Gastrocnemius medialis (tissue), 4 donors: ENCODE measurements around the gene MEIG1. TPM values are rescaled to one million over a fixed set of nuclear protein-coding genes. Genes with fewer than 3 reads are reported as not detected.

ENCODE experiments used
- ATAC-seq, 2 donors: fragments of 150-250 bp; one replicate each; pipeline ENCODE4 v1.9.1; 2016
- DNase-seq, 2 donors: peaks; one replicate each; pipeline ENCODE4 v3.0.0-alpha.2; 2019
- H3K27ac ChIP-seq, 4 donors: fragments of 200-600 bp; sonication (generic); 1 replicate in 1 of 4; 2 replicates in 3 of 4; pipeline ENCODE4 v1.5.1; 2016 to 2018; ENCODE audit warnings: mild to moderate bottlenecking in 2 of 4, moderate library complexity in 1 of 4
- H3K27me3 ChIP-seq, 3 donors: fragments of 200-600 bp; sonication (generic) in 2 of 3; 1 replicate in 1 of 3; 2 replicates in 2 of 3; pipeline versions ENCODE4 v1.5.1 to v1.6.0; 2016 to 2019; ENCODE audit warnings: mild to moderate bottlenecking in 1 of 3, moderate library complexity in 1 of 3
- H3K36me3 ChIP-seq, 2 donors: fragments of 200-600 bp; sonication (generic) in 1 of 2; one replicate each; pipeline ENCODE4 v1.5.1; 2017 to 2018
- H3K4me1 ChIP-seq, 2 donors: fragments of 200-600 bp; sonication (generic) in 1 of 2; one replicate each; pipeline ENCODE4 v1.5.1; 2016 to 2017; ENCODE audit warnings: mild to moderate bottlenecking in 2 of 2
- H3K4me3 ChIP-seq, 4 donors: fragments of 200-600 bp; sonication (generic) in 3 of 4; 1 replicate in 1 of 4; 2 replicates in 3 of 4; pipeline ENCODE4 v1.5.1; 2016 to 2019; ENCODE audit warnings: mild to moderate bottlenecking in 2 of 4
- H3K9me3 ChIP-seq, 3 donors: fragments of 200-600 bp; sonication (generic) in 2 of 3; 1 replicate in 1 of 3; 2 replicates in 2 of 3; pipeline ENCODE4 v1.5.1; 2016 to 2019
- CTCF ChIP-seq, 5 experiments: fragments of 450-650 bp in 3 of 5; fragments of 200-600 bp in 2 of 5; sonication (generic) in 2 of 5; IDR thresholded peaks in 4 of 5; conservative IDR thresholded peaks in 1 of 5; 1 replicate in 4 of 5; 2 replicates in 1 of 5; pipeline ENCODE4 v1.5.1; 2016 to 2019; ENCODE audit warnings: antibody characterized with exemption in 5 of 5, mild to moderate bottlenecking in 3 of 5, moderate library complexity in 3 of 5
- POLR2A ChIP-seq, 2 donors: fragments of 450-650 bp; IDR thresholded peaks; one replicate each; pipeline ENCODE4 v1.6.1; 2017; ENCODE audit warnings: antibody characterized with exemption in 2 of 2, mild to moderate bottlenecking in 2 of 2, moderate library complexity in 2 of 2
- in situ Hi-C, 4 donors: fragments of 200-750 bp; cut with MboI; loops; one replicate each; pipeline versions ENCODE4 v1.15.0 to v1.8.0; 2017; ENCODE audit warnings: low sequenced_read_pairs in 4 of 4
- intact Hi-C: fragments of 100-400 bp; cut with DNase I; formaldehyde crosslinking; loops from one replicate; pipeline ENCODE4 v1.15.1; 2023; ENCODE audit warnings: low total_unique reads
- total RNA-seq, 4 donors: library from RNA; depleted of rRNA; stranded (reverse); fragments of >200 nt; gene quantifications; one replicate each; pipeline versions ENCODE4 v1.1.0 to v1.2.3, GENCODE V29; 2016

MEIG1 gene
- total RNA-seq, 4 donors from 2014 or later = not detected

DNA sequence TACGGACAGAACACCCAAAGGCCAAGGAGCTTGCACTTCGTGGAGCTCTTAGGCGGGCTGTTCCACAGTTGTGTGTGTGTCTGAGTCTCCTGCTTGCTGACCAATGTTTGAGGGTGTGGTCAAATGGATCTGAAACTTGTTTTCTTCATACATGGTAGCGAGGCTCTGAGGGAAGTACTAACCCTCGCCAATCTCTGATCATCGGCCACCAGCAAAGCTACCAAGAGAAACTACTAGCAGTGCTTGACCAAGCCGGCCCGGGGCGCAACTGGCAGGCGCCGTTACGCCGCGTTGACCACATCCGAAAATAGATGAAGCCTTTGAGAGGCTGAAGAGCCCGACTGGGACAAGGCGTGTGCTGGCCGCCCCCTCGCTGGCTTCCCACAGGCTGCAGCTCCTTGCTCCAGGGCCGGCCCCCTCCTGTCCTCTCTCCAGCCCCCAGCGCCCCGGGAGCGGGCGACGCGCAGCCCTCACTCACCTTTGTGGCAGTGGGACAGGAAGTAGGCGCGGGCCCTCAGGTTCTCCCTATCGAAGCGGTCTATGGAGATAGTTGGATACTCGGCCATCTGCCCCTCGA, 5.7 kb upstream of the MEIG1 start:
- DNase-seq (peak; percentile 2 to 44), ATAC-seq (peak; percentile 69 to 71)
- no peaks in the 10 kb centered on the region for H3K9me3 ChIP-seq
- H3K27me3 ChIP-seq = no peaks in the 10 kb centered on the region
- peak overlapping the region; percentile 83 to 90 (median 84) for H3K27ac ChIP-seq
- peaks cover 4 to 12% of the 10 kb centered on the region in 2 donors for H3K4me1 ChIP-seq
- intact Hi-C loops (loop anchor here (5.0 kb wide), 1 partner anchor 351 kb away; no protein-coding TSS in a partner anchor), in situ Hi-C loops (loop anchor here in 3 of 4 donors (10.0 to 25.0 kb wide), 2 partner anchors 116 to 151 kb away; partner anchors contain the start of genes CDNF (in 1 of the 3), HSPA14 (in 1 of the 3) and MSANTD7 (in 1 of the 3))
- H3K4me3 ChIP-seq = peak overlapping the region; percentile 79 to 92 (median 85)
- TF ChIP-seq CTCF (IDR thresholded peaks at IDR 0.05 in 4 of 5, conservative IDR thresholded peaks at IDR 0.05 in 1 of 5) (peak in 2 of 5 experiments; percentile 12 to 33), POLR2A (IDR thresholded peaks at IDR 0.05) (no peak)
- peaks cover 0 to 4% of the 10 kb centered on the region in 2 donors for H3K36me3 ChIP-seq

DNA sequence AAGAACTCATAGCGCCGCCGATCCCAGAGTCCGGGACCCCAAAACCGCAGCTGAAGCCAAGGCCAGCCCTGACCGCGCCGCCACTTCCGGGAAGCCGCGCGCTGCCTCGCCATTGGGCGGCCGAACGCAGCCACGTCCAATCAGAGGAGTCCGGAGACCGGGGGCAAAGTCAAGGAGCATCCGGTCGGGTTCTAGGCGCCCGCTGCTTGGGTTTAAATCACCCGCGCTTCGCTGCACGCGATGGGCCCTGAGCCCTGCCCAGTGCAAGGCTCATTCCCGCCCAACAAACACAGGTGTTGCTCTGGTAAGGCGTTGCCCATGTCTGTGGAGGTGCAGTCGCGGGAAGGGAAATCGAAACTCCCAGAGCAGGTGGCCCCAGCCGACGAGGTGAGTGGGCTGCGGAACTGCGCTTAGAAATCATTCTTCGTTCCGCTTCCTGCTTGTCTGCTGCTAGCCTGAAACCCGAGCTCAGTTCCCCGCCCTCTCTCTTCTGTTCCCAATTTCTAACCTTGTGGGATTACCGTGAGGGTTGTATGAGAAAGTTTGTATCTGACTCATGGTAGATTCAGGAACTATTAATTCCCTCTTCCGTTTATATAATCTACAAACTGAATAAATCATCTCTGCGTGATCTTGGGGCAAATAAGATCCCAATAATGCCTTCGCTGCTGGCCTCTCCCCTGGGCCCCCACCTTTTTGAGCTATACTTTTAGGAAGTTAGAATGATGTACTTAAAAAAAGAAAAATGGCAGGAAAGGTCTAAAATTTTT, 5.0 kb upstream of the MEIG1 start, which contains the start of gene DCLRE1C:
DCLRE1C (minus strand) TSS at position 96 of the 770 bp plus-strand sequence; CDS start at position 10, 86 bp downstream.
- Histone ChIP-seq H3K36me3 (no peaks in the 10 kb centered on the region), H3K4me1 (peaks cover 4 to 12% of the 10 kb centered on the region in 2 donors), H3K9me3 (no peaks in the 10 kb centered on the region), H3K27ac (peak within 1 kb of the TSS; percentile 83 to 90 (median 84)), H3K4me3 (peak within 1 kb of the TSS; percentile 79 to 92 (median 85)), H3K27me3 (no peaks in the 10 kb centered on the region)
- peak; percentile 83 to 87 for DNase-seq
- intact Hi-C loops = loop anchor here (1.0 to 5.0 kb wide), 3 partner anchors 76 to 352 kb away; partner anchors contain the start of genes NMT2 and SUV39H2
- peak; percentile 96 to 97 for ATAC-seq
- TF ChIP-seq POLR2A (IDR thresholded peaks at IDR 0.05) (peak in 1 of 2 donors; percentile 41), CTCF (IDR thresholded peaks at IDR 0.05 in 4 of 5, conservative IDR thresholded peaks at IDR 0.05 in 1 of 5) (no peak)
- in situ Hi-C loops = loop anchor here in 3 of 4 donors (10.0 to 25.0 kb wide), 2 partner anchors 117 to 151 kb away; partner anchors contain the start of genes CDNF (in 1 of the 3), HSPA14 (in 1 of the 3) and MSANTD7 (in 1 of the 3)

DNA sequence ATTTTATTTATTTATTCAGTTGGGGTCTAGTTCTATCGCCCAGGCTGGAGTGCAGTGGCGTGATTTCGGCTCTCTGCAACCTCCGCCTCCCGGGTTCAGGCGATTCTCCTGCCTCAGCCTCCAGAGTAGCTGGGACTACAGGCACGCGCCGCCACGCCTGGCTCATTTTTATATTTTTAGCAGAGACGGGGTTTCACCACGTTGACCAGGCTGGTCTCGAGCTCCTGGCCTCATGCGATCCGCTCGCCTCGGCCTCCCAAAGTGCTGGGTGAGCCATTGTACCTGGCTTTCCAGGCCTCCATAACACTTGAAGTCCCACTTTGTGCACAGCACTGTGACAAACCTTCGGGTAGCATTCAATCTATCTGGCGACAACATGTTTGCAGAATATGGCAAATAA, 4.3 kb upstream of the MEIG1 start:
- Histone ChIP-seq H3K9me3 (no peaks in the 10 kb centered on the region), H3K36me3 (no peaks in the 10 kb centered on the region), H3K4me3 (peak overlapping the region in 1 of 4 donors; percentile 89), H3K27ac (peak overlapping the region in 1 of 4 donors; percentile 83), H3K27me3 (no peaks in the 10 kb centered on the region), H3K4me1 (peaks cover 4 to 12% of the 10 kb centered on the region in 2 donors)
- intact Hi-C loops (loop anchor here (1.0 to 5.0 kb wide), 3 partner anchors 77 to 353 kb away; partner anchors contain the start of genes NMT2 and SUV39H2), in situ Hi-C loops (loop anchor here in 3 of 4 donors (10.0 to 25.0 kb wide), 2 partner anchors 118 to 150 kb away; partner anchors contain the start of genes CDNF (in 1 of the 3), HSPA14 (in 1 of the 3) and MSANTD7 (in 1 of the 3))
- DNase-seq = no peak
- no peak for TF ChIP-seq CTCF (IDR thresholded peaks at IDR 0.05 in 4 of 5, conservative IDR thresholded peaks at IDR 0.05 in 1 of 5)
- ATAC-seq = no peak

- in situ Hi-C loops (loop anchor here in 3 of 4 donors (10.0 to 25.0 kb wide), 2 partner anchors 122 to 146 kb away; partner anchors contain the start of genes CDNF (in 1 of the 3), HSPA14 (in 1 of the 3) and MSANTD7 (in 1 of the 3)), intact Hi-C loops (loop anchor here (1.0 to 2.0 kb wide), 2 partner anchors 121 to 138 kb away; partner anchors contain the start of genes CDNF, HSPA14, MSANTD7 and RPP38)
- no peak for ATAC-seq
Observed at GRCh38 chr10:14958872-14959220, 342 bp upstream of the MEIG1 start.

More at GRCh38 chr10:14958872-14959220, 342 bp upstream of the MEIG1 start:
- DNase-seq = no peak
- Histone ChIP-seq H3K27ac (peak overlapping the region; percentile 94 to 98 (median 96)), H3K4me3 (peak overlapping the region; percentile 70 to 96 (median 81)), H3K9me3 (no peaks in the 10 kb centered on the region), H3K27me3 (no peaks in the 10 kb centered on the region), H3K4me1 (peaks cover 5 to 7% of the 10 kb centered on the region in 2 donors), H3K36me3 (no peaks in the 10 kb centered on the region)
- TF ChIP-seq CTCF (IDR thresholded peaks at IDR 0.05 in 4 of 5, conservative IDR thresholded peaks at IDR 0.05 in 1 of 5) (no peak), POLR2A (IDR thresholded peaks at IDR 0.05) (no peak)
